IMR-90 (cell line): ENCODE data around the gene SLC49A4.

Source experiments
- BHLHE40 ChIP-seq: fragments of 150-350 bp; IDR thresholded peaks from 2 replicates; pipeline ENCODE4 v1.6.1; 2016; ENCODE audit warnings: mild to moderate bottlenecking, low read depth, low read length
- RCOR1 ChIP-seq: IDR thresholded peaks from 2 replicates; pipeline ENCODE4 v1.6.1; 2012; ENCODE audit warnings: mild to moderate bottlenecking, low read length, improper control_type of control experiment; ENCODE audit not compliant: insufficient replicate concordance
- TF ChIP-seq, protein P1 (sequence below): conservative IDR thresholded peaks from 2 replicates; pipeline ENCODE4 v1.5.1; 2012; ENCODE audit warnings: mild to moderate bottlenecking, low read depth, low read length, improper control_type of control experiment
- TF ChIP-seq, protein P2 (sequence below): fragments of 150-350 bp; IDR thresholded peaks from 2 replicates; pipeline ENCODE4 v1.6.1; 2017; ENCODE audit warnings: mild to moderate bottlenecking, antibody characterized with exemption, low read length, low read depth

DNA sequence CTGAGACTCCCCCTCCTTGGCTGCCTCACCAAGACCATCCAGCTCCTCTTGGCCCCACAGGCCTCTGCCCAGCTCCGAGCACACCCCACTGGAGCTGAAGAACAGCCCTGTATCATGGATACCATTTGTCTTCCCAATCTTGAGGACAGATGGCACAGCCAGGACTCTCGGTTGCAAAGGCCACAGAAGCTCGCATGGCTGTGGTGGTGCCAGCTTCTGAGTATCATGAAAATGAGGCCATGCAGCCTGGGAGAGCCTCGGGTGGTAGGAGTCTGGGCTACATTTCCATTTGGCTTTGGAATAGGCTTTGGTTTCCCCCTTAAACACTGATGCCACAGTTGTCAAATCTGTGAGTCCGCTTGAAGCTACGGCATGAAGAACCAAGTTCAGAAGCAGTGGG lies 126.1 kb downstream of the SLC49A4 start:
- no peak for TF ChIP-seq RCOR1
- TF ChIP-seq, protein P1, sequence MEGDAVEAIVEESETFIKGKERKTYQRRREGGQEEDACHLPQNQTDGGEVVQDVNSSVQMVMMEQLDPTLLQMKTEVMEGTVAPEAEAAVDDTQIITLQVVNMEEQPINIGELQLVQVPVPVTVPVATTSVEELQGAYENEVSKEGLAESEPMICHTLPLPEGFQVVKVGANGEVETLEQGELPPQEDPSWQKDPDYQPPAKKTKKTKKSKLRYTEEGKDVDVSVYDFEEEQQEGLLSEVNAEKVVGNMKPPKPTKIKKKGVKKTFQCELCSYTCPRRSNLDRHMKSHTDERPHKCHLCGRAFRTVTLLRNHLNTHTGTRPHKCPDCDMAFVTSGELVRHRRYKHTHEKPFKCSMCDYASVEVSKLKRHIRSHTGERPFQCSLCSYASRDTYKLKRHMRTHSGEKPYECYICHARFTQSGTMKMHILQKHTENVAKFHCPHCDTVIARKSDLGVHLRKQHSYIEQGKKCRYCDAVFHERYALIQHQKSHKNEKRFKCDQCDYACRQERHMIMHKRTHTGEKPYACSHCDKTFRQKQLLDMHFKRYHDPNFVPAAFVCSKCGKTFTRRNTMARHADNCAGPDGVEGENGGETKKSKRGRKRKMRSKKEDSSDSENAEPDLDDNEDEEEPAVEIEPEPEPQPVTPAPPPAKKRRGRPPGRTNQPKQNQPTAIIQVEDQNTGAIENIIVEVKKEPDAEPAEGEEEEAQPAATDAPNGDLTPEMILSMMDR, result no peak
- no peak for TF ChIP-seq BHLHE40
- TF ChIP-seq, protein P2, sequence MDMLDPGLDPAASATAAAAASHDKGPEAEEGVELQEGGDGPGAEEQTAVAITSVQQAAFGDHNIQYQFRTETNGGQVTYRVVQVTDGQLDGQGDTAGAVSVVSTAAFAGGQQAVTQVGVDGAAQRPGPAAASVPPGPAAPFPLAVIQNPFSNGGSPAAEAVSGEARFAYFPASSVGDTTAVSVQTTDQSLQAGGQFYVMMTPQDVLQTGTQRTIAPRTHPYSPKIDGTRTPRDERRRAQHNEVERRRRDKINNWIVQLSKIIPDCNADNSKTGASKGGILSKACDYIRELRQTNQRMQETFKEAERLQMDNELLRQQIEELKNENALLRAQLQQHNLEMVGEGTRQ, result no peak
